Suprapubic skin (tissue), 4 donors: Measurements from ENCODE around the gene SRSF8. TPM values are rescaled to one million over a fixed set of nuclear protein-coding genes. Genes with fewer than 3 reads are reported as not detected.

Experiments used
- DNase-seq, 2 donors: peaks; one replicate each; pipeline ENCODE4 v3.0.0-alpha.2; 2019; ENCODE audit warnings: low spot score in 2 of 2
- H3K27ac ChIP-seq: fragments of 200-600 bp; sonication (generic); one replicate; pipeline ENCODE4 v1.5.1; 2019
- H3K27me3 ChIP-seq: fragments of 200-600 bp; sonication (generic); one replicate; pipeline ENCODE4 v1.5.1; 2019
- H3K36me3 ChIP-seq: fragments of 200-600 bp; sonication (generic); one replicate; pipeline ENCODE4 v1.5.1; 2019
- H3K4me1 ChIP-seq: fragments of 200-600 bp; sonication (generic); one replicate; pipeline ENCODE4 v1.5.1; 2019
- H3K4me3 ChIP-seq: fragments of 200-600 bp; sonication (generic); one replicate; pipeline ENCODE4 v1.5.1; 2019; ENCODE audit warnings: mild to moderate bottlenecking
- H3K9me3 ChIP-seq: fragments of 200-600 bp; sonication (generic); one replicate; pipeline ENCODE4 v1.5.1; 2019
- CTCF ChIP-seq, 2 donors: fragments of 200-600 bp in 1 of 2; fragments of 450-650 bp in 1 of 2; sonication (generic) in 1 of 2; IDR thresholded peaks; one replicate each; pipeline ENCODE4 v1.5.1; 2016 to 2019; ENCODE audit warnings: antibody characterized with exemption in 2 of 2, mild to moderate bottlenecking in 1 of 2, moderate library complexity in 1 of 2
- EP300 ChIP-seq: sonication (generic); formaldehyde crosslinking; IDR thresholded peaks from one replicate; pipeline ENCODE4 v1.6.1; 2017; ENCODE audit warnings: antibody characterized with exemption
- POLR2A ChIP-seq, 2 donors: fragments of 450-650 bp; IDR thresholded peaks; one replicate each; pipeline ENCODE4 v1.6.1; 2017; ENCODE audit warnings: antibody characterized with exemption in 2 of 2, mild to moderate bottlenecking in 2 of 2, moderate library complexity in 2 of 2
- POLR2AphosphoS5 ChIP-seq, 3 donors: sonication (generic); formaldehyde crosslinking; IDR thresholded peaks; one replicate each; pipeline ENCODE4 v1.6.1; 2017; ENCODE audit warnings: antibody characterized with exemption in 3 of 3
- WGBS: methylation state at CpG from one replicate; pipeline ENCODE4 v1.1.5; 2018; 5-methylcytosine and 5-hydroxymethylcytosine counted together
- total RNA-seq, 4 donors: library from RNA; depleted of rRNA; stranded (reverse); fragments of >200 nt; gene quantifications; one replicate each; pipeline ENCODE4 v1.1.0, GENCODE V29; 2016

Gene SRSF8
- total RNA-seq, 4 donors from 2014 or later: 31.7 to 37.4 (median 35.5) TPM

- Histone ChIP-seq H3K36me3 (no peaks in the 10 kb centered on the region), H3K4me1 (peaks cover 25% of the 10 kb centered on the region), H3K27me3 (no peaks in the 10 kb centered on the region), H3K9me3 (no peaks in the 10 kb centered on the region), H3K27ac (no peak overlapping the region), H3K4me3 (no peak overlapping the region)
- 89% methylated on average over 2 of the region's 2 CpGs for WGBS
- TF ChIP-seq POLR2A (IDR thresholded peaks at IDR 0.05) (no peak), POLR2AphosphoS5 (IDR thresholded peaks at IDR 0.05) (no peak), CTCF (IDR thresholded peaks at IDR 0.05) (no peak), EP300 (no peak)
- DNase-seq: no peak
These were observed 19.4 kb downstream of the SRSF8 start for GRCh38 chr11:95086151-95086550.

- 100% methylated on average over 1 of the region's 1 CpG for WGBS
- H3K27me3 ChIP-seq: no peaks in the 10 kb centered on the region
- H3K4me1 ChIP-seq: peaks cover 26% of the 10 kb centered on the region
- H3K36me3 ChIP-seq: no peaks in the 10 kb centered on the region
- no peaks in the 10 kb centered on the region for H3K9me3 ChIP-seq
- TF ChIP-seq EP300: no peak
- TF ChIP-seq CTCF (IDR thresholded peaks at IDR 0.05): no peak
- no peak for TF ChIP-seq POLR2A (IDR thresholded peaks at IDR 0.05)
- TF ChIP-seq POLR2AphosphoS5 (IDR thresholded peaks at IDR 0.05): no peak
- DNase-seq: no peak
- H3K4me3 ChIP-seq: no peak overlapping the region
- H3K27ac ChIP-seq: no peak overlapping the region
These were observed 20.3 kb downstream of the SRSF8 start for GRCh38 chr11:95086836-95087570.

- H3K4me3 ChIP-seq: peak overlapping the region; percentile 99
- no peaks in the 10 kb centered on the region for H3K9me3 ChIP-seq
- H3K27me3 ChIP-seq: no peaks in the 10 kb centered on the region
- WGBS: 9% methylated on average over 22 of the region's 27 CpGs
- H3K27ac ChIP-seq: peak overlapping the region; percentile 98
- H3K36me3 ChIP-seq: no peaks in the 10 kb centered on the region
- no peak for TF ChIP-seq EP300
- no peak for TF ChIP-seq CTCF (IDR thresholded peaks at IDR 0.05)
- TF ChIP-seq POLR2AphosphoS5 (IDR thresholded peaks at IDR 0.05): no peak
- no peak for TF ChIP-seq POLR2A (IDR thresholded peaks at IDR 0.05)
- peaks cover 41% of the 10 kb centered on the region for H3K4me1 ChIP-seq
- DNase-seq: peak in 1 of 2 donors; percentile 88
These were observed 22.4 kb downstream of the SRSF8 start for GRCh38 chr11:95088946-95089619.

- Histone ChIP-seq H3K4me3 (peak within 1 kb of the TSS; percentile 99), H3K27me3 (no peaks in the 10 kb centered on the region), H3K27ac (peak within 1 kb of the TSS; percentile 98), H3K36me3 (no peaks in the 10 kb centered on the region), H3K4me1 (peaks cover 41% of the 10 kb centered on the region), H3K9me3 (no peaks in the 10 kb centered on the region)
- 0% methylated on average over 13 of the region's 106 CpGs for WGBS
- peak; percentile 86 to 89 for DNase-seq
- TF ChIP-seq POLR2A (IDR thresholded peaks at IDR 0.05) (peak in 1 of 2 donors; percentile 67), POLR2AphosphoS5 (IDR thresholded peaks at IDR 0.05) (no peak), CTCF (IDR thresholded peaks at IDR 0.05) (peak in 1 of 2 donors; percentile 6), EP300 (no peak)
These were observed 23.2 kb downstream of the SRSF8 start, which contains the start of gene ENDOD1 for GRCh38 chr11:95089620-95090542. TSS of gene ENDOD1 (plus strand) at chr11:95089846. CDS start at chr11:95089928, 82 bp downstream.
